Calu3 (cell line): Measurements from ENCODE around the gene PCDHGB4. TPM values are rescaled to one million over a fixed set of nuclear protein-coding genes. Genes with fewer than 3 reads are reported as not detected.
"Not testable (repeated sequence)": the region's sequence is repeated elsewhere in the genome, so short reads cannot be mapped to it uniquely, and the experiment has no call there.

Experiments
- Bru-seq: library from RNA; stranded (reverse); fragments of 400-500 nt; gene quantifications from one replicate; lab custom pipeline; 2021; lab: Mats Ljungman, UMichigan
- BruChase-seq, 2 experiments: library from RNA; stranded (reverse); fragments of 400-500 nt; gene quantifications; one replicate each; lab custom pipeline; 2021; lab: Mats Ljungman, UMichigan
- BruUV-seq: library from RNA; stranded (reverse); fragments of 400-500 nt; replicated peaks from 2 replicates; lab custom pipeline; 2021; lab: Mats Ljungman, UMichigan
- CTCF ChIA-PET: fragments of 300-600 bp; sonication (Branson Sonifier 250); formaldehyde crosslinking; loops from one replicate; lab custom pipeline; 2022; ENCODE audit warnings: antibody characterized with exemption; lab: Charles Lee
- DNase-seq: peaks from one replicate; pipeline ENCODE4 v3.0.0; 2022
- H3K27ac Mint-ChIP-seq: one replicate; pipeline ENCODE4 v1.8.0; 2022; ENCODE audit warnings: mixed read lengths; ENCODE audit not compliant: unreplicated experiment
- H3K27me3 Mint-ChIP-seq: one replicate; pipeline ENCODE4 v1.8.0; 2022; ENCODE audit warnings: mixed read lengths; ENCODE audit not compliant: unreplicated experiment
- H3K36me3 Mint-ChIP-seq: one replicate; pipeline ENCODE4 v1.8.0; 2022; ENCODE audit warnings: mild to moderate bottlenecking, moderate library complexity, mixed read lengths; ENCODE audit not compliant: insufficient read depth, unreplicated experiment
- H3K4me1 Mint-ChIP-seq: one replicate; pipeline ENCODE4 v1.8.0; 2022; ENCODE audit warnings: mild to moderate bottlenecking, low read depth, mixed read lengths; ENCODE audit not compliant: unreplicated experiment
- H3K4me3 Mint-ChIP-seq: one replicate; pipeline ENCODE4 v1.8.0; 2022; ENCODE audit warnings: mild to moderate bottlenecking, low read depth, moderate library complexity, mixed read lengths; ENCODE audit not compliant: unreplicated experiment
- H3K9me3 Mint-ChIP-seq: one replicate; pipeline ENCODE4 v1.8.0; 2022; ENCODE audit warnings: low read depth, mixed read lengths; ENCODE audit not compliant: unreplicated experiment
- CTCF ChIP-seq: fragments of 200-600 bp; IDR thresholded peaks from one replicate; pipeline ENCODE4 v1.8.0; 2022; ENCODE audit warnings: antibody characterized with exemption; ENCODE audit not compliant: unreplicated experiment
- intact Hi-C: fragments of 100-400 bp; cut with micrococcal nuclease; formaldehyde crosslinking; loops from one replicate; pipeline ENCODE4 v1.10.0; 2022; ENCODE audit not compliant: unreplicated experiment
- long read RNA-seq: library from polyadenylated mRNA; stranded (forward); transcript quantifications from one replicate; pipeline ENCODE4 v2.0.0, GENCODE V29; 2022
- total RNA-seq: library from RNA; stranded (reverse); gene quantifications from 2 replicates; pipeline ENCODE4 v1.2.3, GENCODE V29; 2022

The PCDHGB4 gene
- 7.0 and 8.2 TPM in 2 replicates for total RNA-seq
- Bru-seq, nascent RNA, result percentile 48 among the genes with signal in this experiment
- percentile 87 among the genes with signal in this experiment for BruChase-seq, experiment 1, labeled RNA remaining after a 6-hour chase
- percentile 72 among the genes with signal in this experiment for BruChase-seq, experiment 2, labeled RNA remaining after a 2-hour chase
- long read RNA-seq, full-length matches to known transcripts, result 6 of 6 reads
- long read RNA-seq, partial matches to known transcripts, result 0 of 6 reads
- long read RNA-seq, other reads (novel, unspliced or antisense), result 0 of 6 reads

DNA sequence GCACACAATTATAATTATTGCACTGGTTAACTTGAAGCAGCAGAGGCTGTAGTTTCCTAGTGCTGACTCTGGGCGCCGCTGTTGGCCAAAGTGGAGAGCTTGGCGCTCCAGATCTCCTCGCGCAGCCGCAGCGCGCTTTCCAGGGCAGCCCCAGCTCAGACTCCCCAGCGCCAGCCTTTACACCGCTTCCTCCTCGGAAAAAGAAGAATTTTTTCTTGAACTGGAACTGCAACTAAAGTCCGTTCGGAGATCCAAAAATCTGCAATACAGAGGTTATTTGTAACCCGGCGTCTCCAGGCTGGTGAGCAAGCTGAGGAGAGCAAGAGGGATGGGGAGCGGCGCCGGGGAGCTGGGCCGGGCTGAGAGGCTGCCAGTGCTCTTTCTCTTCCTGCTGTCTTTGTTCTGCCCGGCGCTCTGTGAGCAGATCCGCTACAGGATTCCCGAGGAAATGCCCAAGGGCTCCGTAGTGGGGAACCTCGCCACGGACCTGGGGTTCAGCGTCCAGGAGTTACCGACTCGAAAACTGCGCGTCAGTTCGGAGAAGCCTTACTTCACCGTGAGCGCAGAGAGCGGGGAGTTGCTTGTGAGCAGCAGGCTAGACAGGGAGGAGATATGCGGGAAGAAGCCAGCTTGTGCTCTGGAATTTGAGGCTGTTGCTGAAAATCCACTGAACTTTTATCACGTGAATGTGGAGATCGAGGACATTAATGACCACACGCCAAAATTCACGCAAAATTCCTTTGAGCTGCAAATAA lies at the start of gene PCDHGB4:
PCDHGB4 (plus strand) TSS at position 142 of the 755 bp plus-strand sequence; CDS start at position 329, 187 bp downstream.
- Mint-ChIP-seq H3K9me3 (peaks cover 16% of the 10 kb centered on the region), H3K4me3 (peak within 1 kb of the TSS; percentile 64)
- H3K27ac Mint-ChIP-seq, intact Hi-C loops, H3K27me3 Mint-ChIP-seq, BruUV-seq, H3K4me1 Mint-ChIP-seq, H3K36me3 Mint-ChIP-seq: not testable (repeated sequence)
- peak; percentile 14 for TF ChIP-seq CTCF
- peak; percentile 54 for DNase-seq
- CTCF ChIA-PET, result interaction anchor here (0.6 to 1.1 kb wide), 2 partner anchors 177 to 204 kb away, joined by 5 to 6 read pairs; no protein-coding TSS in a partner anchor

DNA sequence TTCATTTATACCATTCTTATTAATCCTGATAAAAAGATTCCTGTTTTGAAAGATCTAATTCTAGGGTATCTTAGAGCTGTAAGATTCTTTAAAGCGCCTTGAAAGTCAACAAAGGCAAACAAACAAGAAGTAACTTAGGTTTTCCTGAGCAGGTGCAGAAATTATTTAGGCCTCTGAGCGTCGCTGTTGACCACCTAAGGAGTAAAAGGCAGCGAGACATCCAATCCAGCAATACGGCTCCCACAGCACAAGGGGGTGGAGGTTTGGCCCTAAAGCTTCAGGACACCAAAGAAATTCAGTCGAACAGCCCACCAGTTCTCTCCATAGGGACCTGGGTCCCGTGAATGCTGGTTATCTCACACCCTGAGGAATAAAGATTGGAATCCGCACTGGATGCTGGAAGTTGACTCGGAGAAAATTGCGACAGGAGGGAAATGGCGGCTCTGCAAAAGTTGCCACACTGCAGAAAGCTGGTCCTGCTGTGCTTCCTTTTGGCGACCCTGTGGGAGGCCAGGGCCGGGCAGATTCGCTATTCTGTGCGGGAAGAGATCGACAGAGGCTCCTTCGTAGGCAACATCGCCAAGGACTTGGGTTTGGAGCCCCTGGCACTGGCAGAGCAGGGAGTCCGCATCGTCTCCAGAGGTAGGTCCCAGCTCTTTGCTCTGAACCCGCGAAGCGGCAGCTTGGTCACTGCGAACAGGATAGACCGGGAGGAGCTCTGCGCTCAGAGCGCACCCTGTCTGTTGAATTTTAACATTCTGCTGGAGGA lies 48.8 kb upstream of the PCDHGB4 start, which contains the start of gene PCDHGA2:
PCDHGA2 (plus strand) TSS at position 223 of the 769 bp plus-strand sequence.
- Mint-ChIP-seq H3K4me1 (no peaks in the 10 kb centered on the region), H3K4me3 (no peak within 1 kb of the TSS), H3K27me3 (no peaks in the 10 kb centered on the region), H3K9me3 (peaks cover 23% of the 10 kb centered on the region), H3K27ac (no peak within 1 kb of the TSS), H3K36me3 (no peaks in the 10 kb centered on the region)
- no peak for TF ChIP-seq CTCF
- intact Hi-C loops, result no loop called here
- no TSS peak for BruUV-seq
- CTCF ChIA-PET, result interaction anchor here (0.6 kb wide), 1 partner anchor 10 kb away, joined by 3 read pairs; no protein-coding TSS in a partner anchor
- DNase-seq, result no peak

DNA sequence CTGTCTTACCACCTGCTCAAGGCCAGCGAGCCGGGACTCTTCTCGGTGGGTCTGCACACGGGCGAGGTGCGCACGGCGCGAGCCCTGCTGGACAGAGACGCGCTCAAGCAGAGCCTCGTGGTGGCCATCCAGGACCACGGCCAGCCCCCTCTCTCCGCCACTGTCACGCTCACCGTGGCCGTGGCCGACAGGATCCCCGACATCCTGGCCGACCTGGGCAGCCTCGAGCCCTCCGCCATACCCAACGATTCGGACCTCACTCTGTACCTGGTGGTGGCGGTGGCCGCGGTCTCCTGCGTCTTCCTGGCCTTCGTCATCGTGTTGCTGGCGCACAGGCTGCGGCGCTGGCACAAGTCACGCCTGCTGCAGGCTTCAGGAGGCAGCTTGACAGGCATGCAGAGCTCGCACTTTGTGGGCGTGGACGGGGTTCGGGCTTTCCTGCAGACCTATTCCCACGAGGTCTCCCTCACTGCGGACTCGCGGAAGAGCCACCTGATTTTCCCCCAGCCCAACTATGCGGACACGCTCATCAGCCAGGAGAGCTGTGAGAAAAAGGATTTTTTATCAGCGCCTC lies 46.6 kb upstream of the PCDHGB4 start:
- H3K27ac Mint-ChIP-seq, H3K4me3 Mint-ChIP-seq, H3K4me1 Mint-ChIP-seq, DNase-seq, intact Hi-C loops, BruUV-seq, H3K27me3 Mint-ChIP-seq, CTCF ChIA-PET, H3K36me3 Mint-ChIP-seq: not testable (repeated sequence)
- peaks cover 27% of the 10 kb centered on the region for H3K9me3 Mint-ChIP-seq

- no peak for DNase-seq
- no peaks in the 10 kb centered on the region for H3K36me3 Mint-ChIP-seq
- intact Hi-C loops, result no loop called here
- peaks cover 27% of the 10 kb centered on the region for H3K9me3 Mint-ChIP-seq
- H3K27me3 Mint-ChIP-seq, result no peaks in the 10 kb centered on the region
- no TSS peak for BruUV-seq
- H3K4me1 Mint-ChIP-seq, result no peaks in the 10 kb centered on the region
- no peak overlapping the region for H3K4me3 Mint-ChIP-seq
- H3K27ac Mint-ChIP-seq, result no peak overlapping the region
- no peak for TF ChIP-seq CTCF
- CTCF ChIA-PET, result no interaction called here
Observed at GRCh38 chr5:141342773-141343172, 44.7 kb upstream of the PCDHGB4 start.
